Measurements from ENCODE around the gene DPEP3. TPM values are rescaled to one million over a fixed set of nuclear protein-coding genes. Genes with fewer than 3 reads are reported as not detected.

The DPEP3 gene
- total RNA-seq, 1 experiment from 2014 or later, result 1.6 TPM

DNA sequence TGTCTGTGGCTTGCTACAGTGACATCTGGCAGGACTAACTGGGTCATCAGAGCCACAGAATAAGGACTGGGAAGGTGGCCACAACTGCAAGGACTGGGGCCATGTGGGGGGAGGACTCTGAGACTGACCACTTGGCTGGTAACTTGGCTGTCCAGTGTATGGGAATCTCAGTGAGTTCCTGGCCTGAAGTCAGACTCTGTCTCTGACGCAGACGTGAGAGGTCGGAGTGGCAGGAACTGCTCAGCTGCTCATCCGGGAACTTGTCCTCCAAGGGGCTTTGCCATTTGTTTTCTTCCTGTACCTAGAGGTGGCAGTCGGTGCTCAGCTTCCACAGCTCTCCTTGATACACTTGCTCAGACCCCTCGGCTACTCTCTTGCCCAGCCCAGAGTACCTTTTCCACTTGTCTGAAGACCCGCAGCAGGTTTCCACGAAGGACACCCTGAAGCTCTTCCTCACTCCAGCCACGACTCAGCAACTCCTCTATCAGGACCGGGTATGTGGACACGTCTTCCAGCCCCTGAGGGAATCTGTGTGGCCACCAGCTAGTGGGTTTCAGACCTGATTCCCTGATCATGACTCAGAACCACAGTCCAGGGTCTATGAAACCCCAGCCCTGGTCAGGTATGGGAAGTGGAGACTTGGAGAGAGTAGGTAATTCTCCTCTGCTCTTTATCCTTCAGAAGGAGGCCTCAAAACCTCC lies 7.3 kb upstream of the DPEP3 start (continued):
- TF ChIP-seq ZNF425 (CRISPR knock-in tag; conservative IDR thresholded peaks at IDR 0.05) (no peak), IRF1 (CRISPR knock-in tag; IDR thresholded peaks at IDR 0.05) (no peak), SP1 (CRISPR knock-in tag; conservative IDR thresholded peaks at IDR 0.05) (no peak), ZNF232 (CRISPR knock-in tag; IDR thresholded peaks at IDR 0.05) (no peak), ZNF317 (CRISPR knock-in tag; IDR thresholded peaks at IDR 0.05; ENCODE audit: borderline replicate concordance, low read depth) (no peak)

GRCh38 chr16:67986949-67987348 lies 6.7 kb upstream of the DPEP3 start:
- Mint-ChIP-seq H3K4me3 (no peak overlapping the region), H3K4me1 (peaks cover 6% of the 10 kb centered on the region), H3K36me3 (no peaks in the 10 kb centered on the region), H3K27ac (no peak overlapping the region), H3K27me3 (ENCODE audit: low read depth) (peaks cover 14% of the 10 kb centered on the region), H3K9me3 (no peaks in the 10 kb centered on the region)
- no peak for ATAC-seq
- POLR2A ChIA-PET, result no interaction called here
- CTCF ChIA-PET, result interaction anchor here (1.2 to 1.5 kb wide), 3 partner anchors 51 to 170 kb away, joined by 3 to 8 read pairs (median 4); no protein-coding TSS in a partner anchor
- no peak for DNase-seq (ENCODE audit: low spot score)
- TF ChIP-seq, protein P1, sequence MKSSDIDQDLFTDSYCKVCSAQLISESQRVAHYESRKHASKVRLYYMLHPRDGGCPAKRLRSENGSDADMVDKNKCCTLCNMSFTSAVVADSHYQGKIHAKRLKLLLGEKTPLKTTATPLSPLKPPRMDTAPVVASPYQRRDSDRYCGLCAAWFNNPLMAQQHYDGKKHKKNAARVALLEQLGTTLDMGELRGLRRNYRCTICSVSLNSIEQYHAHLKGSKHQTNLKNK (CRISPR knock-in tag; IDR thresholded peaks at IDR 0.05), result no peak
- TF ChIP-seq FOXP1 (CRISPR knock-in tag; IDR thresholded peaks at IDR 0.05; ENCODE audit: borderline replicate concordance), result no peak
- no peak for TF ChIP-seq TP53 (CRISPR knock-in tag; IDR thresholded peaks at IDR 0.05)
- TF ChIP-seq TCF7 (CRISPR knock-in tag; IDR thresholded peaks at IDR 0.05; ENCODE audit: low read depth), result no peak
- TF ChIP-seq, protein P2, sequence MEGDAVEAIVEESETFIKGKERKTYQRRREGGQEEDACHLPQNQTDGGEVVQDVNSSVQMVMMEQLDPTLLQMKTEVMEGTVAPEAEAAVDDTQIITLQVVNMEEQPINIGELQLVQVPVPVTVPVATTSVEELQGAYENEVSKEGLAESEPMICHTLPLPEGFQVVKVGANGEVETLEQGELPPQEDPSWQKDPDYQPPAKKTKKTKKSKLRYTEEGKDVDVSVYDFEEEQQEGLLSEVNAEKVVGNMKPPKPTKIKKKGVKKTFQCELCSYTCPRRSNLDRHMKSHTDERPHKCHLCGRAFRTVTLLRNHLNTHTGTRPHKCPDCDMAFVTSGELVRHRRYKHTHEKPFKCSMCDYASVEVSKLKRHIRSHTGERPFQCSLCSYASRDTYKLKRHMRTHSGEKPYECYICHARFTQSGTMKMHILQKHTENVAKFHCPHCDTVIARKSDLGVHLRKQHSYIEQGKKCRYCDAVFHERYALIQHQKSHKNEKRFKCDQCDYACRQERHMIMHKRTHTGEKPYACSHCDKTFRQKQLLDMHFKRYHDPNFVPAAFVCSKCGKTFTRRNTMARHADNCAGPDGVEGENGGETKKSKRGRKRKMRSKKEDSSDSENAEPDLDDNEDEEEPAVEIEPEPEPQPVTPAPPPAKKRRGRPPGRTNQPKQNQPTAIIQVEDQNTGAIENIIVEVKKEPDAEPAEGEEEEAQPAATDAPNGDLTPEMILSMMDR (IDR thresholded peaks at IDR 0.05), result no peak
- TF ChIP-seq, protein P3, sequence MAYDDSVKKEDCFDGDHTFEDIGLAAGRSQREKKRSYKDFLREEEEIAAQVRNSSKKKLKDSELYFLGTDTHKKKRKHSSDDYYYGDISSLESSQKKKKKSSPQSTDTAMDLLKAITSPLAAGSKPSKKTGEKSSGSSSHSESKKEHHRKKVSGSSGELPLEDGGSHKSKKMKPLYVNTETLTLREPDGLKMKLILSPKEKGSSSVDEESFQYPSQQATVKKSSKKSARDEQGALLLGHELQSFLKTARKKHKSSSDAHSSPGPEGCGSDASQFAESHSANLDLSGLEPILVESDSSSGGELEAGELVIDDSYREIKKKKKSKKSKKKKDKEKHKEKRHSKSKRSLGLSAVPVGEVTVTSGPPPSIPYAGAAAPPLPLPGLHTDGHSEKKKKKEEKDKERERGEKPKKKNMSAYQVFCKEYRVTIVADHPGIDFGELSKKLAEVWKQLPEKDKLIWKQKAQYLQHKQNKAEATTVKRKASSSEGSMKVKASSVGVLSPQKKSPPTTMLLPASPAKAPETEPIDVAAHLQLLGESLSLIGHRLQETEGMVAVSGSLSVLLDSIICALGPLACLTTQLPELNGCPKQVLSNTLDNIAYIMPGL (CRISPR knock-in tag; IDR thresholded peaks at IDR 0.05), result no peak
- no peak for TF ChIP-seq ZNF425 (CRISPR knock-in tag; conservative IDR thresholded peaks at IDR 0.05)
- TF ChIP-seq, protein P4, sequence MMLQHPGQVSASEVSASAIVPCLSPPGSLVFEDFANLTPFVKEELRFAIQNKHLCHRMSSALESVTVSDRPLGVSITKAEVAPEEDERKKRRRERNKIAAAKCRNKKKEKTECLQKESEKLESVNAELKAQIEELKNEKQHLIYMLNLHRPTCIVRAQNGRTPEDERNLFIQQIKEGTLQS (CRISPR knock-in tag; conservative IDR thresholded peaks at IDR 0.05), result no peak
- no peak for TF ChIP-seq ERG (CRISPR knock-in tag; IDR thresholded peaks at IDR 0.05)
- TF ChIP-seq ZNF232 (CRISPR knock-in tag; IDR thresholded peaks at IDR 0.05), result no peak
- TF ChIP-seq ELF4 (CRISPR knock-in tag; IDR thresholded peaks at IDR 0.05; ENCODE audit: low read depth), result no peak
- TF ChIP-seq NR3C1 (CRISPR knock-in tag; conservative IDR thresholded peaks at IDR 0.05; ENCODE audit: low read depth), result no peak
- TF ChIP-seq MYBL2 (CRISPR knock-in tag; IDR thresholded peaks at IDR 0.05), result no peak
- TF ChIP-seq SOX15 (CRISPR knock-in tag; IDR thresholded peaks at IDR 0.05), result no peak
- TF ChIP-seq, protein P5, sequence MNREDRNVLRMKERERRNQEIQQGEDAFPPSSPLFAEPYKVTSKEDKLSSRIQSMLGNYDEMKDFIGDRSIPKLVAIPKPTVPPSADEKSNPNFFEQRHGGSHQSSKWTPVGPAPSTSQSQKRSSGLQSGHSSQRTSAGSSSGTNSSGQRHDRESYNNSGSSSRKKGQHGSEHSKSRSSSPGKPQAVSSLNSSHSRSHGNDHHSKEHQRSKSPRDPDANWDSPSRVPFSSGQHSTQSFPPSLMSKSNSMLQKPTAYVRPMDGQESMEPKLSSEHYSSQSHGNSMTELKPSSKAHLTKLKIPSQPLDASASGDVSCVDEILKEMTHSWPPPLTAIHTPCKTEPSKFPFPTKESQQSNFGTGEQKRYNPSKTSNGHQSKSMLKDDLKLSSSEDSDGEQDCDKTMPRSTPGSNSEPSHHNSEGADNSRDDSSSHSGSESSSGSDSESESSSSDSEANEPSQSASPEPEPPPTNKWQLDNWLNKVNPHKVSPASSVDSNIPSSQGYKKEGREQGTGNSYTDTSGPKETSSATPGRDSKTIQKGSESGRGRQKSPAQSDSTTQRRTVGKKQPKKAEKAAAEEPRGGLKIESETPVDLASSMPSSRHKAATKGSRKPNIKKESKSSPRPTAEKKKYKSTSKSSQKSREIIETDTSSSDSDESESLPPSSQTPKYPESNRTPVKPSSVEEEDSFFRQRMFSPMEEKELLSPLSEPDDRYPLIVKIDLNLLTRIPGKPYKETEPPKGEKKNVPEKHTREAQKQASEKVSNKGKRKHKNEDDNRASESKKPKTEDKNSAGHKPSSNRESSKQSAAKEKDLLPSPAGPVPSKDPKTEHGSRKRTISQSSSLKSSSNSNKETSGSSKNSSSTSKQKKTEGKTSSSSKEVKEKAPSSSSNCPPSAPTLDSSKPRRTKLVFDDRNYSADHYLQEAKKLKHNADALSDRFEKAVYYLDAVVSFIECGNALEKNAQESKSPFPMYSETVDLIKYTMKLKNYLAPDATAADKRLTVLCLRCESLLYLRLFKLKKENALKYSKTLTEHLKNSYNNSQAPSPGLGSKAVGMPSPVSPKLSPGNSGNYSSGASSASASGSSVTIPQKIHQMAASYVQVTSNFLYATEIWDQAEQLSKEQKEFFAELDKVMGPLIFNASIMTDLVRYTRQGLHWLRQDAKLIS (CRISPR knock-in tag; IDR thresholded peaks at IDR 0.05; ENCODE audit: borderline replicate concordance), result no peak
- TF ChIP-seq ETV6 (CRISPR knock-in tag; IDR thresholded peaks at IDR 0.05), result no peak

Measured in WTC11 (cell line).